Ascending aorta (tissue), 2 donors: ENCODE measurements around the gene GPR39. TPM values are rescaled to one million over a fixed set of nuclear protein-coding genes. Genes with fewer than 3 reads are reported as not detected.

Experiments
- DNase-seq, 2 donors: peaks; one replicate each; pipeline ENCODE4 v3.0.0-alpha.2; 2019; ENCODE audit warnings: low spot score in 2 of 2
- H3K27ac ChIP-seq, 2 donors: fragments of 200-600 bp; sonication (generic); one replicate each; pipeline ENCODE4 v1.5.1; 2016 to 2017; ENCODE audit warnings: mild to moderate bottlenecking in 1 of 2
- H3K27me3 ChIP-seq: fragments of 200-600 bp; sonication (generic); one replicate; pipeline ENCODE4 v1.5.1; 2017
- H3K36me3 ChIP-seq, 2 donors: fragments of 200-600 bp; sonication (generic); one replicate each; pipeline ENCODE4 v1.5.1; 2016
- H3K4me1 ChIP-seq, 2 donors: fragments of 200-600 bp; sonication (generic); one replicate each; pipeline ENCODE4 v1.5.1; 2016 to 2017; ENCODE audit warnings: mild to moderate bottlenecking in 1 of 2
- H3K4me3 ChIP-seq, 2 donors: fragments of 200-600 bp; sonication (generic); one replicate each; pipeline ENCODE4 v1.5.1; 2016 to 2017; ENCODE audit warnings: mild to moderate bottlenecking in 1 of 2
- H3K9me3 ChIP-seq, 2 donors: fragments of 200-600 bp; sonication (generic); one replicate each; pipeline ENCODE4 v1.5.1; 2016
- CTCF ChIP-seq, 3 experiments: fragments of 200-600 bp in 2 of 3; fragments of 450-650 bp in 1 of 3; sonication (generic) in 2 of 3; IDR thresholded peaks; one replicate each; pipeline ENCODE4 v1.5.1; 2016 to 2019; ENCODE audit warnings: antibody characterized with exemption in 3 of 3, mild to moderate bottlenecking in 1 of 3, moderate library complexity in 1 of 3
- intact Hi-C: fragments of 100-400 bp; cut with DNase I; formaldehyde crosslinking; loops from one replicate; pipeline ENCODE4 v1.15.1; 2023
- total RNA-seq: library from RNA; depleted of rRNA; stranded (reverse); fragments of >200 nt; gene quantifications from one replicate; pipeline ENCODE4 v1.1.0, GENCODE V29; 2016

GPR39 gene
- total RNA-seq, 1 donor from 2014 or later = 0.64 TPM

GRCh38 chr2:132588576-132588975, 172.0 kb downstream of the GPR39 start:
- Histone ChIP-seq H3K4me3 (no peak overlapping the region), H3K36me3 (no peaks in the 10 kb centered on the region), H3K27ac (no peak overlapping the region), H3K4me1 (no peaks in the 10 kb centered on the region), H3K27me3 (no peaks in the 10 kb centered on the region), H3K9me3 (no peaks in the 10 kb centered on the region)
- TF ChIP-seq CTCF (IDR thresholded peaks at IDR 0.05) = no peak
- no peak for DNase-seq
- intact Hi-C loops = no loop called here

GRCh38 chr2:132589111-132589830, 172.7 kb downstream of the GPR39 start:
- H3K4me3 ChIP-seq = no peak overlapping the region
- TF ChIP-seq CTCF (IDR thresholded peaks at IDR 0.05) = no peak

DNA sequence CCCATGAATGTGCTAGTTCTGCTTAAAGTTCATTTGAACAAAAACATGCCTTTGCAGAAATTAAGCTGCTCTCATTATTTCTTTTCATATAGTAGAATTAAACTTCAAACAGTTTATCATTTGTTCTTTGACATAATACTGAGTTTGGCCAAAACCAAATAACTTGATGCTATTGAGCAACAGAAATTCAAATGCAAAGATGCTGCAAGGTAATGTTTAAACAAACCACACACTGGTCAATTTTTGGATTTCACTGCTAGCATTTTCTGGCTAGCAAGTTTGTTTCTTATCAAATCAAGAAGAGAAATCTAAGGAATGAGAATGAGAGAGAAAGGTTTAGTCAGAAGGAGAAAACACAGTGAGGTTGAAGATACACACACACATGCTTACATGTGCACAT, 173.4 kb downstream of the GPR39 start:
- H3K9me3 ChIP-seq = no peaks in the 10 kb centered on the region
- intact Hi-C loops = no loop called here
- H3K4me3 ChIP-seq = no peak overlapping the region
- H3K27me3 ChIP-seq = no peaks in the 10 kb centered on the region
- no peaks in the 10 kb centered on the region for H3K36me3 ChIP-seq
- TF ChIP-seq CTCF (IDR thresholded peaks at IDR 0.05) = no peak
- no peaks in the 10 kb centered on the region for H3K4me1 ChIP-seq
- DNase-seq = no peak
- no peak overlapping the region for H3K27ac ChIP-seq

More at GRCh38 chr2:132589111-132589830, 172.7 kb downstream of the GPR39 start:
- no peak for DNase-seq
- intact Hi-C loops = no loop called here
- Histone ChIP-seq H3K36me3 (no peaks in the 10 kb centered on the region), H3K9me3 (no peaks in the 10 kb centered on the region), H3K27me3 (no peaks in the 10 kb centered on the region), H3K27ac (no peak overlapping the region), H3K4me1 (no peaks in the 10 kb centered on the region)

- TF ChIP-seq CTCF (IDR thresholded peaks at IDR 0.05) = no peak
- Histone ChIP-seq H3K27ac (no peak overlapping the region), H3K36me3 (no peaks in the 10 kb centered on the region), H3K27me3 (no peaks in the 10 kb centered on the region), H3K9me3 (no peaks in the 10 kb centered on the region), H3K4me1 (no peaks in the 10 kb centered on the region), H3K4me3 (no peak overlapping the region)
- intact Hi-C loops = no loop called here
- DNase-seq = no peak
Observed at GRCh38 chr2:132593171-132593570, 176.6 kb downstream of the GPR39 start.

- no peak for TF ChIP-seq CTCF (IDR thresholded peaks at IDR 0.05)
- H3K9me3 ChIP-seq = no peaks in the 10 kb centered on the region
- DNase-seq = no peak
- H3K27ac ChIP-seq = no peak overlapping the region
- H3K36me3 ChIP-seq = no peaks in the 10 kb centered on the region
- no peak overlapping the region for H3K4me3 ChIP-seq
- no peaks in the 10 kb centered on the region for H3K27me3 ChIP-seq
- intact Hi-C loops = no loop called here
- H3K4me1 ChIP-seq = no peaks in the 10 kb centered on the region
Observed at GRCh38 chr2:132595186-132595585, 178.6 kb downstream of the GPR39 start.

- DNase-seq = no peak
- no peak overlapping the region for H3K27ac ChIP-seq
- H3K9me3 ChIP-seq = no peaks in the 10 kb centered on the region
- intact Hi-C loops = no loop called here
- H3K27me3 ChIP-seq = no peaks in the 10 kb centered on the region
- no peak overlapping the region for H3K4me3 ChIP-seq
- no peak for TF ChIP-seq CTCF (IDR thresholded peaks at IDR 0.05)
- H3K4me1 ChIP-seq = no peaks in the 10 kb centered on the region
- H3K36me3 ChIP-seq = no peaks in the 10 kb centered on the region
Observed at GRCh38 chr2:132595693-132596092, 179.1 kb downstream of the GPR39 start.
